Caco-2 (cell line): ENCODE results near the gene RASSF4. TPM values are rescaled to one million over a fixed set of nuclear protein-coding genes. Genes with fewer than 3 reads are reported as not detected.
A peak's percentile ranks its signal among the peaks of the same experiment; 100 is the strongest.

ENCODE experiments used
- BruUV-seq: library from RNA; stranded (reverse); fragments of 400-500 nt; replicated peaks from 2 replicates; lab custom pipeline; 2021; lab: Mats Ljungman, UMichigan
- CTCF ChIA-PET: fragments of 300-600 bp; sonication (Branson Sonifier 250); formaldehyde crosslinking; loops from one replicate; lab custom pipeline; 2022; ENCODE audit warnings: antibody characterized with exemption; lab: Charles Lee
- POLR2A ChIA-PET: fragments of 300-600 bp; sonication (Branson Sonifier 250); formaldehyde crosslinking; loops from one replicate; lab custom pipeline; 2022; ENCODE audit warnings: antibody characterized with exemption; lab: Charles Lee
- DNase-seq, 2 experiments: peaks; one replicate each; pipeline versions ENCODE4 v3.0.0 to v3.0.0-alpha.2; 2020 to 2022
- H3K27me3 ChIP-seq: replicated peaks from 2 replicates; pipeline ENCODE4 v1.6.0; 2011; ENCODE audit warnings: low read length; ENCODE audit not compliant: control insufficient read depth, insufficient read depth
- H3K36me3 ChIP-seq: 2 replicates; pipeline ENCODE4 v1.5.1; 2011; ENCODE audit warnings: low read length; ENCODE audit not compliant: control insufficient read depth, insufficient read depth
- H3K4me1 ChIP-seq: fragments of 250-450 bp; sonication (Bioruptor Pico); 2 replicates; pipeline ENCODE4 v1.5.1; 2020; ENCODE audit warnings: mild to moderate bottlenecking
- H3K4me3 ChIP-seq: 2 replicates; pipeline ENCODE4 v1.5.1; 2011; ENCODE audit warnings: low read depth, mild to moderate bottlenecking, control low read depth, low read length
- H3K9me3 ChIP-seq: fragments of 250-450 bp; sonication (Bioruptor Pico); 2 replicates; pipeline ENCODE4 v1.5.1; 2020; ENCODE audit warnings: mild to moderate bottlenecking, moderate library complexity
- H3K27ac Mint-ChIP-seq: one replicate; pipeline ENCODE4 v1.8.0; 2022; ENCODE audit warnings: mixed read lengths; ENCODE audit not compliant: unreplicated experiment
- H3K27me3 Mint-ChIP-seq: one replicate; pipeline ENCODE4 v1.8.0; 2022; ENCODE audit warnings: mixed read lengths; ENCODE audit not compliant: insufficient read depth, unreplicated experiment
- H3K36me3 Mint-ChIP-seq: one replicate; pipeline ENCODE4 v1.8.0; 2022; ENCODE audit warnings: mild to moderate bottlenecking, mixed read lengths; ENCODE audit not compliant: insufficient read depth, unreplicated experiment
- H3K4me1 Mint-ChIP-seq: one replicate; pipeline ENCODE4 v1.8.0; 2022; ENCODE audit warnings: low read depth, mixed read lengths; ENCODE audit not compliant: unreplicated experiment
- H3K4me3 Mint-ChIP-seq: one replicate; pipeline ENCODE4 v1.8.0; 2022; ENCODE audit warnings: mild to moderate bottlenecking, moderate library complexity, mixed read lengths; ENCODE audit not compliant: unreplicated experiment
- H3K9me3 Mint-ChIP-seq: one replicate; pipeline ENCODE4 v1.8.0; 2022; ENCODE audit warnings: mixed read lengths; ENCODE audit not compliant: unreplicated experiment
- intact Hi-C: fragments of 100-400 bp; cut with micrococcal nuclease; formaldehyde crosslinking; loops from one replicate; pipeline ENCODE4 v1.10.0; 2022; ENCODE audit not compliant: unreplicated experiment
- total RNA-seq: library from RNA; stranded (reverse); gene quantifications from 2 replicates; pipeline ENCODE4 v1.2.3, GENCODE V29; 2022
- TF ChIP-seq, protein P1 (sequence below), 2 experiments: fragments of 200-600 bp in 1 of 2; IDR thresholded peaks; 1 replicate in 1 of 2; 2 replicates in 1 of 2; pipeline versions ENCODE4 v1.5.1 to v1.8.0; 2011 to 2022; ENCODE audit warnings: antibody characterized with exemption in 1 of 2, control low read depth in 1 of 2, inconsistent platforms in 1 of 2, low read depth in 1 of 2, low read length in 1 of 2, mild to moderate bottlenecking in 1 of 2, moderate library complexity in 1 of 2; ENCODE audit not compliant: insufficient read depth in 1 of 2, severe bottlenecking in 1 of 2, unreplicated experiment in 1 of 2

Gene RASSF4
- total RNA-seq, 1 experiment from 2014 or later = 55.6 TPM

DNA sequence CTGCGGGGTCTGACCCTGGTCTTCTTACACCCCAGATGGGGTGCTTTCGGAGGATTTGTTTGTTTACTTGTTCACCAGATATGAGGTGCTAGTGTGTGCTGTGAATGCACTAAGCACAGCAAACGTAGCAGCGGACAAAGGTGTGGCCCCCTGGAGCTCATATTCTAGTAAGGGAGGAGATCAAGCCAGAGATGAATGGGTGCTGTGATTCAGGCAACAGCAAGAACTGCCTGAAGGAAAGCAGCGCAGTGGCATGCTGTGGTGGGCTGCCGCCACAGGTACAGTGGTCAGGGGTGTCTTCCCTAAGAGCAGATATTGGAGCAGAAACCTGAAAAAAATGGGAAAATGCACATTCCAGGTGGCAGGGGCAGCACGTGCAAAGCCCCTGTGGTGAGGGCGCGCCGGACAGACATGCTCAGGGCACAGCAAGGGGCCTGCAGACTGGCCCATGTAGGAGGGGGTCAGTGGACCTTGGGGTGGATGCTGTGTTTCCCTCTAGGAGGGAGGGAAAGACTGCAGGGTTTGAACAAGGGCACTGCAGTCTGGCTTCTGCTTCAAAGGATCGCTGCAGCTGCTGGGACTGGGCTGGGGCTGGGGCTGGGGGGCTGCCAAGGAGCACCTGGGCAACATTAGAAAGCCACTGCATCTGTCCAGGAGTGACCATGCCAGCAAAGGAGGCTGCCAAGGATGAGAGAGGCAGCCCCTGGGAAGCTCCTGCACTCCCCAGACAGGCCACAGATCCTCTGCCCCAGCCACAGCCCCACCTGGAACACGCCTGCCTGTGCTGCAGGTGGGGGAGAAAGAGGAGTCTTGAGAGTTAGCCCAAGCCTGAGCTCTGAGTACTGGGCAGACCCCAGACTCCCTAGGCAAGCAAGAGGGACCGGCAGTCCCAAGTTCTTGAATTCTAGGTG, 19.9 kb downstream of the RASSF4 start:
- BruUV-seq = no TSS peak
- no peaks in the 10 kb centered on the region for H3K9me3 Mint-ChIP-seq
- H3K27me3 ChIP-seq = no peaks in the 10 kb centered on the region
- no peaks in the 10 kb centered on the region for H3K9me3 ChIP-seq
- TF ChIP-seq, protein P1, sequence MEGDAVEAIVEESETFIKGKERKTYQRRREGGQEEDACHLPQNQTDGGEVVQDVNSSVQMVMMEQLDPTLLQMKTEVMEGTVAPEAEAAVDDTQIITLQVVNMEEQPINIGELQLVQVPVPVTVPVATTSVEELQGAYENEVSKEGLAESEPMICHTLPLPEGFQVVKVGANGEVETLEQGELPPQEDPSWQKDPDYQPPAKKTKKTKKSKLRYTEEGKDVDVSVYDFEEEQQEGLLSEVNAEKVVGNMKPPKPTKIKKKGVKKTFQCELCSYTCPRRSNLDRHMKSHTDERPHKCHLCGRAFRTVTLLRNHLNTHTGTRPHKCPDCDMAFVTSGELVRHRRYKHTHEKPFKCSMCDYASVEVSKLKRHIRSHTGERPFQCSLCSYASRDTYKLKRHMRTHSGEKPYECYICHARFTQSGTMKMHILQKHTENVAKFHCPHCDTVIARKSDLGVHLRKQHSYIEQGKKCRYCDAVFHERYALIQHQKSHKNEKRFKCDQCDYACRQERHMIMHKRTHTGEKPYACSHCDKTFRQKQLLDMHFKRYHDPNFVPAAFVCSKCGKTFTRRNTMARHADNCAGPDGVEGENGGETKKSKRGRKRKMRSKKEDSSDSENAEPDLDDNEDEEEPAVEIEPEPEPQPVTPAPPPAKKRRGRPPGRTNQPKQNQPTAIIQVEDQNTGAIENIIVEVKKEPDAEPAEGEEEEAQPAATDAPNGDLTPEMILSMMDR (IDR thresholded peaks at IDR 0.05; ENCODE audit: insufficient read depth in 1 of 2, low read depth in 1 of 2, low read length in 1 of 2, severe bottlenecking in 1 of 2, unreplicated experiment in 1 of 2) = no peak
- H3K4me3 ChIP-seq = no peak overlapping the region
- intact Hi-C loops = loop anchor here (5.0 kb wide), 1 partner anchor 117 kb away; no protein-coding TSS in a partner anchor
- H3K36me3 Mint-ChIP-seq = peaks cover 27% of the 10 kb centered on the region
- no peaks in the 10 kb centered on the region for H3K36me3 ChIP-seq
- peak overlapping the region; percentile 89 for H3K27ac Mint-ChIP-seq
- POLR2A ChIA-PET = interaction anchor here (0.5 to 2.0 kb wide), 13 partner anchors 10 to 110 kb away, joined by 3 to 28 read pairs (median 6); partner anchors contain the start of genes RASSF4 and ZNF22
- CTCF ChIA-PET = interaction anchor here (0.9 to 2.3 kb wide), 13 partner anchors 11 to 117 kb away, joined by 3 to 26 read pairs (median 6); partner anchors contain the start of gene RASSF4
- H3K4me3 Mint-ChIP-seq = peak overlapping the region; percentile 74
- H3K4me1 Mint-ChIP-seq = peaks cover 48% of the 10 kb centered on the region
- H3K27me3 Mint-ChIP-seq = no peaks in the 10 kb centered on the region
- DNase-seq = peak in 1 of 2 experiments; percentile 40
- peaks cover 69% of the 10 kb centered on the region for H3K4me1 ChIP-seq

- H3K27me3 ChIP-seq = no peaks in the 10 kb centered on the region
- no peaks in the 10 kb centered on the region for H3K9me3 ChIP-seq
- Mint-ChIP-seq H3K9me3 (no peaks in the 10 kb centered on the region), H3K27me3 (no peaks in the 10 kb centered on the region), H3K36me3 (peaks cover 30% of the 10 kb centered on the region), H3K4me3 (no peak overlapping the region), H3K4me1 (peaks cover 48% of the 10 kb centered on the region), H3K27ac (peak overlapping the region; percentile 48)
- intact Hi-C loops = no loop called here
- H3K4me3 ChIP-seq = no peak overlapping the region
- H3K36me3 ChIP-seq = 0 out of 2 replicates have a peak, but pooled peaks cover 1% of the 10 kb centered on the region
- ChIA-PET CTCF (interaction anchor here (0.6 to 2.3 kb wide), 5 partner anchors 10 to 48 kb away, joined by 3 to 8 read pairs (median 6); no protein-coding TSS in a partner anchor), POLR2A (interaction anchor here (0.6 to 2.0 kb wide), 2 partner anchors 28 to 1331 kb away, joined by 3 to 10 read pairs; no protein-coding TSS in a partner anchor)
- TF ChIP-seq, protein P1 (IDR thresholded peaks at IDR 0.05; ENCODE audit: insufficient read depth in 1 of 2, low read depth in 1 of 2, low read length in 1 of 2, severe bottlenecking in 1 of 2, unreplicated experiment in 1 of 2) = no peak
- BruUV-seq = no TSS peak
- DNase-seq = peak in 1 of 2 experiments; percentile 41
- H3K4me1 ChIP-seq = peaks cover 68% of the 10 kb centered on the region
These were observed 20.9 kb downstream of the RASSF4 start for GRCh38 chr10:44980309-44981171.
